Measurements from ENCODE around the gene MGAM2. TPM values are rescaled to one million over a fixed set of nuclear protein-coding genes. Genes with fewer than 3 reads are reported as not detected.

MGAM2 gene
- total RNA-seq, 2 donors from 2014 or later, result 0.08 TPM; not detected in 1

Other genes starting within 250 kb of the MGAM2 start
- not detected for gene OR9A4, start 195.3 kb upstream of the MGAM2 start, total RNA-seq
- gene CLEC5A, start 164.7 kb upstream of the MGAM2 start, total RNA-seq, result under 1 TPM in 1 of 2 donors, not detected in 1; 0.27 TPM
- not detected for gene TAS2R38, start 137.9 kb upstream of the MGAM2 start, total RNA-seq
- under 1 TPM; 0.07 to 0.08 TPM for gene MGAM, start 115.8 kb upstream of the MGAM2 start, total RNA-seq
- gene PRSS58, start 146.3 kb downstream of the MGAM2 start, total RNA-seq, result not detected

Data from T-helper 17 cell (primary cell).